GM12878 (cell line): Measurements from ENCODE around the gene WWP2. TPM values are rescaled to one million over a fixed set of nuclear protein-coding genes. Genes with fewer than 3 reads are reported as not detected.

ENCODE experiments used
- ATAC-seq: fragments of 200-7000 bp; cut with Tn5 transposase; 3 replicates; pipeline ENCODE4 v1.9.1; 2020; ENCODE audit warnings: mild to moderate bottlenecking, moderate library complexity
- BruUV-seq: library from RNA; stranded (reverse); fragments of 400-500 nt; replicated peaks from 2 replicates; lab custom pipeline; 2021; lab: Mats Ljungman, UMichigan
- CTCF ChIA-PET: fragments of 300-600 bp; sonication (Branson Sonifier 250); formaldehyde crosslinking; extraction: SDS; loops from one replicate; lab custom pipeline; 2021; ENCODE audit warnings: inconsistent platforms; lab: Yijun Ruan, JAX
- POLR2A ChIA-PET: fragments of 350-600 bp; formaldehyde crosslinking; extraction: SDS; loops from one replicate; lab custom pipeline; 2021; ENCODE audit warnings: inconsistent platforms; lab: Charles Lee
- RAD21 ChIA-PET: fragments of 300-600 bp; sonication (Branson Sonifier 250); formaldehyde crosslinking; loops from one replicate; lab custom pipeline; 2023; ENCODE audit warnings: antibody characterized with exemption; ENCODE audit not compliant: unreplicated experiment; lab: Charles Lee
- SMC1A ChIA-PET: fragments of 300-600 bp; sonication (Branson Sonifier 250); formaldehyde crosslinking; loops from one replicate; lab custom pipeline; 2023; ENCODE audit not compliant: unreplicated experiment, uncharacterized antibody; lab: Charles Lee
- DNase-seq: peaks from one replicate; pipeline ENCODE4 v3.0.0-alpha.2; 2011; ENCODE audit warnings: low read depth, low spot score
- FAIRE-seq: peaks from 3 replicates; lab custom pipeline; 2011; peaks lifted over from hg19 to GRCh38; lab: Jason Lieb, UNC
- H2AFZ ChIP-seq: 2 replicates; pipeline ENCODE4 v1.6.0; 2011; ENCODE audit warnings: low read depth, low read length, control low read depth; ENCODE audit not compliant: control insufficient read depth
- H3K27ac ChIP-seq: 2 replicates; pipeline ENCODE4 v1.5.1; 2011; ENCODE audit warnings: control low read depth; ENCODE audit not compliant: control insufficient read depth, insufficient read depth
- H3K27me3 ChIP-seq, 2 experiments: replicated peaks in 1 of 2; 2 replicates each; pipeline versions ENCODE4 v1.6.0 to v1.6.1; 2011; ENCODE audit warnings: low read length in 1 of 2; ENCODE audit not compliant: control insufficient read depth in 2 of 2, insufficient read depth in 2 of 2
- H3K36me3 ChIP-seq, 2 experiments: 2 replicates each; pipeline ENCODE4 v1.5.1; 2011; ENCODE audit warnings: low read length in 1 of 2; ENCODE audit not compliant: control insufficient read depth in 2 of 2, insufficient read depth in 2 of 2
- H3K4me1 ChIP-seq: 2 replicates; pipeline ENCODE4 v1.6.1; 2011; ENCODE audit warnings: mild to moderate bottlenecking, low read length, moderate library complexity, mixed read lengths; ENCODE audit not compliant: control insufficient read depth, insufficient read depth
- H3K4me2 ChIP-seq: 2 replicates; pipeline ENCODE4 v1.6.0; 2011; ENCODE audit warnings: control low read depth; ENCODE audit not compliant: control insufficient read depth, insufficient read depth
- H3K4me3 ChIP-seq: fragments of 200-600 bp; sonication (generic); 2 replicates; pipeline ENCODE4 v1.5.1; 2016
- H3K79me2 ChIP-seq: 2 replicates; pipeline ENCODE4 v1.6.0; 2011; ENCODE audit warnings: low read length; ENCODE audit not compliant: control insufficient read depth, insufficient read depth
- H3K9ac ChIP-seq: 2 replicates; pipeline ENCODE4 v1.8.0; 2011; ENCODE audit warnings: low read length, control low read depth, mixed read lengths; ENCODE audit not compliant: control insufficient read depth, insufficient read depth
- H3K9me3 ChIP-seq: replicated peaks from 3 replicates; pipeline ENCODE4 v1.5.1; 2011; ENCODE audit warnings: mild to moderate bottlenecking, low read length; ENCODE audit not compliant: control insufficient read depth, insufficient read depth
- H4K20me1 ChIP-seq: 2 replicates; pipeline ENCODE4 v1.6.0; 2011; ENCODE audit not compliant: control insufficient read depth, insufficient read depth
- ATF3 ChIP-seq: IDR thresholded peaks from 2 replicates; pipeline ENCODE4 v1.6.1; 2011; ENCODE audit warnings: low read depth, mild to moderate bottlenecking, low read length, moderate library complexity, borderline replicate concordance; ENCODE audit errors: extremely low read depth
- BMI1 ChIP-seq: fragments of 450-650 bp; IDR thresholded peaks from 2 replicates; pipeline ENCODE4 v1.6.1; 2016; ENCODE audit warnings: mild to moderate bottlenecking, moderate library complexity, borderline replicate concordance
- CHD1 ChIP-seq: IDR thresholded peaks from 2 replicates; pipeline ENCODE4 v1.6.1; 2012; ENCODE audit warnings: low read depth, low read length, improper control_type of control experiment
- EED ChIP-seq: sonication (generic); IDR thresholded peaks from 2 replicates; pipeline ENCODE4 v1.6.1; 2016; ENCODE audit warnings: antibody characterized with exemption, low read depth
- KLF5 ChIP-seq: fragments of 450-650 bp; IDR thresholded peaks from 2 replicates; pipeline ENCODE4 v1.6.1; 2014; ENCODE audit warnings: mild to moderate bottlenecking; ENCODE audit not compliant: partially characterized antibody
- MLLT1 ChIP-seq: fragments of 450-650 bp; IDR thresholded peaks from 2 replicates; pipeline ENCODE4 v1.6.1; 2016; ENCODE audit warnings: mild to moderate bottlenecking
- MTA2 ChIP-seq: fragments of 450-650 bp; IDR thresholded peaks from 2 replicates; pipeline ENCODE4 v1.6.1; 2016; ENCODE audit warnings: low read depth, mild to moderate bottlenecking, moderate library complexity
- MXI1 ChIP-seq: fragments of 150-350 bp; IDR thresholded peaks from 2 replicates; pipeline ENCODE4 v1.6.1; 2011; ENCODE audit warnings: low read depth, mild to moderate bottlenecking, inconsistent platforms, low read length, improper control_type of control experiment
- NFYB ChIP-seq: IDR thresholded peaks from 2 replicates; pipeline ENCODE4 v1.6.1; 2011; ENCODE audit warnings: low read depth, mild to moderate bottlenecking, low read length, improper control_type of control experiment, moderate library complexity; ENCODE audit not compliant: insufficient read depth
- NKRF ChIP-seq: fragments of 450-650 bp; conservative IDR thresholded peaks from 2 replicates; pipeline ENCODE4 v1.6.1; 2017; ENCODE audit warnings: mild to moderate bottlenecking, moderate library complexity
- SIX5 ChIP-seq: IDR thresholded peaks from 2 replicates; pipeline ENCODE4 v1.6.1; 2011; ENCODE audit warnings: mild to moderate bottlenecking, low read depth, low read length, moderate library complexity; ENCODE audit not compliant: severe bottlenecking
- TCF12 ChIP-seq: IDR thresholded peaks from 2 replicates; pipeline ENCODE4 v1.6.1; 2011; ENCODE audit warnings: low read depth, mild to moderate bottlenecking, low read length
- ZZZ3 ChIP-seq: IDR thresholded peaks from 2 replicates; pipeline ENCODE4 v1.6.1; 2011; ENCODE audit warnings: low read depth; ENCODE audit not compliant: control insufficient read depth, insufficient read length
- WGBS: methylation state at CpG from one replicate; pipeline ENCODE4 v1.1.6; 2016; ENCODE audit warnings: low lambda C conversion rate; ENCODE audit not compliant: insufficient replicate concordance, insufficient coverage; ENCODE audit errors: missing lambda C conversion rate; 5-methylcytosine and 5-hydroxymethylcytosine counted together
- in situ Hi-C: fragments of 300-500 bp; cut with MboI; formaldehyde crosslinking; loops from 9 replicates; pipeline ENCODE4 v1.14.3; 2018; ENCODE audit warnings: mixed read lengths
- intact Hi-C: fragments of 100-400 bp; cut with micrococcal nuclease; formaldehyde crosslinking; loops from one replicate; pipeline ENCODE4 v1.14.2; 2022; ENCODE audit not compliant: unreplicated experiment
- polyA plus RNA-seq, 11 experiments: library from polyadenylated mRNA; depleted of rRNA in 4 of 11; unstranded in 6 of 11; stranded (reverse) in 5 of 11; fragments of >200 nt; fragmentation: Nextera tagmentation in 4 of 11; fragmentation: Illumina TruSeq in 1 of 11; extraction: Ambion mirVana in 4 of 11; extraction: Trizol in 1 of 11; gene quantifications; 1 replicate in 1 of 11; 2 replicates in 10 of 11; pipeline versions ENCODE4 v1.2.1 to v1.2.3, GENCODE V29; 2011 to 2016; ENCODE audit warnings: inconsistent platforms in 2 of 11, missing spikeins in 2 of 11, low read depth in 1 of 11
- total RNA-seq, 4 experiments: library from RNA; depleted of rRNA in 3 of 4; stranded (reverse); fragments of >200 nt in 3 of 4; fragmentation: Illumina TruSeq in 1 of 4; extraction: Trizol in 1 of 4; gene quantifications; 2 replicates each; pipeline versions ENCODE4 v1.2.1 to v1.2.3, GENCODE V29; 2013 to 2021

WWP2 gene
- total and polyA plus RNA-seq, 10 of the 15 experiments (the other 5 are each of a cell fraction or from before 2014, with no cell fraction given), result 2.8 to 47.0 (median 23.8) TPM

GRCh38 chr16:69814078-69814477 is 51.9 kb downstream of the WWP2 start:
- ATAC-seq, result no peak
- H3K27me3 ChIP-seq, result no peaks in the 10 kb centered on the region
- H2AFZ ChIP-seq, result no peak overlapping the region
- no peaks in the 10 kb centered on the region for H3K4me1 ChIP-seq
- FAIRE-seq, result no peak
- no peak overlapping the region for H3K4me3 ChIP-seq
- H3K27ac ChIP-seq, result no peak overlapping the region
- WGBS, result 84% methylated on average over 5 of the region's 5 CpGs
- ChIA-PET RAD21 (no interaction called here), CTCF (interaction anchor here (1.1 kb wide), 2 partner anchors 9 to 116 kb away, joined by 3 read pairs; no protein-coding TSS in a partner anchor), POLR2A (no interaction called here), SMC1A (interaction anchor here (0.6 to 1.2 kb wide), 2 partner anchors 19 to 116 kb away, joined by 3 read pairs; no protein-coding TSS in a partner anchor)
- H3K79me2 ChIP-seq, result no peaks in the 10 kb centered on the region
- peaks cover 0 to 9% of the 10 kb centered on the region in 2 experiments for H3K36me3 ChIP-seq
- TF ChIP-seq BMI1 (no peak), NKRF (no peak), TCF12 (no peak), KLF5 (no peak), MTA2 (no peak), ZZZ3 (no peak), EED (no peak), NFYB (no peak), ATF3 (no peak), MLLT1 (no peak), MXI1 (no peak), SIX5 (no peak), CHD1 (no peak)
- BruUV-seq, result no TSS peak
- intact Hi-C loops, result no loop called here
- no peak for DNase-seq
- H3K9ac ChIP-seq, result no peak overlapping the region
- no peaks in the 10 kb centered on the region; the same call in 2 of the 3 replicates for H3K9me3 ChIP-seq
- in situ Hi-C loops, result no loop called here
- no peaks in the 10 kb centered on the region for H4K20me1 ChIP-seq
- H3K4me2 ChIP-seq, result no peak overlapping the region
